HG02840 (cell line): ENCODE data around the gene DLG2.

ENCODE experiments used
- ATAC-seq: cut with Tn5 transposase; IDR thresholded peaks from one replicate; pipeline ENCODE4 v1.9.1; 2021; ENCODE audit warnings: mild to moderate bottlenecking, moderate library complexity, moderate number of reproducible peaks; ENCODE audit not compliant: unreplicated experiment, low FRiP score

Gene DLG2

DNA sequence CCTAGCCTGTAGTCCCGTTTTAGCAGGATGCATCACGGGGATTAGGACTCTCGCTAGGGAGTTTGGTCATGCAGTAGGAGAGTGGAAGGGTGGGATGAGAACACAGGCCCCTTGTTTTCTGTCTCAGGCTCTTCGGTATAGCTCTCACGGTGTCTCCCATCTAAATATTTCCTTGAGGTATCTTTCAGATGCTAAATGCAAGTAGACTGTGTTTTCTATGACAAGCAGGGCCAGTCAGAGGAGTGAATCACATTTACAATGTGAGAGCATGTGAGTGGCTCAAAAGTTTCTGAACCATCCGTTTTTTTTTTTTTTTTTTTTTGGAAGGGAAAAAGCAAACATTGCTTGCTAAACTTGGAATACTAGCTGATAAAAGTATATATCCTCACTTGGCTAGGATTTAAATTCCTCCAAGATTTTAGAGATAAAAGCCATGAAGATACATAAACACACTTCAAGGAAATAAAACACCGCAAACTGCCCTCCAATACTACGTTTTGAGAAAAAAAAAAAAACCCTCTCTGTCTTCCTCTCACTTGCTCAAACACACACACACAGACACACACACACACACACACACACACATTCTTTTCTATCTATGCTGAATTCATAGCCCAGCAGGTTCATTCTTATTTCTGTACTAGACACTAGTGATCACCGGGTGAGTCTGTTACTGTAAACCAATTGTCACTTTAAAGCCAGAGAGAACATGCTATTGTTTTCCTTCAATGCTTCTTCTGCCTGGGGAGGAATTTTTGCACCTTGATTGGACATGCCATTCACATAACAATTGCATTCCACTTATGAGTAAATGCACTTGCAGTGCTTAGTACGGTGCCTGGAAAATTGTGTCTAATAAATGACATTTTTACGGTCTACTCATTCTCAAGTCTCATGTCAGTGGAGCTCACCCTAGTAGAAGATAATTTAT, 2116.3 kb downstream of the DLG2 start:
- no peak for ATAC-seq

DNA sequence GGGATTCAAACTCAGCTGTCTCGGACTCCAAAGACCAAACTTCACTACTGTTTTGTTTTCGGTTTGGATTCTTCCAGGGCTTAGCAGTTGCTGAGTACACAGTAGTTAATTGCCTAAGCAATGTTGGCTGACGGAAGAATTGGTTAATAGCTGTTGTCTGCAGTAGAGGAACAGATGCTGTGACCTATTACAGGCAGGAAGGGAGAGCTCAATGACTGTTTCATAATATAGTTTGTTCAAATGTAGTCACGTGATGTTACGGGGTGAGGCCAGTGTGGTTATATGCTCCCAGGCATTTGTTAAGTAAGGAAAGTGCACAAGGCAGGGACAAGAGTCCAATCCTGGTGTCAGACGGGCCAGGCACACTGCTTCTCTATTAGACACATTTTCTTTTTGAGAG, 2118.3 kb downstream of the DLG2 start:
- no peak for ATAC-seq

DNA sequence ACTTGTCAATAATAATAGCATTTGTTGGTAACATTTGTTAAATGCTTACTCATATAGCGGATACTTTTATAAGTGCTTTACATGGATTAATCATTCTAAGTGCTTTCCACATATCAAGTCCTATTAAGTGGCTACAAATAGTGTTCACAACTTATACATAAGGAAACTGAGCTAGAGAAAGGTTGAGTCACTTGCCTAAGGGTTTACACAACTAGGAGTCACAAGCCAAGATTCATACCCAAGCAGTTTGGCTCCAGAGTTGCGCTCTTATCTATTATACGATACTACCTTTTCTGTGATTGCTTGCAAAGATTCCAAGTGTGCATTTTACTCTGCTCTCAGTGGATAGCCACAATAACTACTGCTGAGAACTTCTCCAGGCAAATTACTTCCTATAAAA, 2125.1 kb downstream of the DLG2 start:
- ATAC-seq, result no peak

DNA sequence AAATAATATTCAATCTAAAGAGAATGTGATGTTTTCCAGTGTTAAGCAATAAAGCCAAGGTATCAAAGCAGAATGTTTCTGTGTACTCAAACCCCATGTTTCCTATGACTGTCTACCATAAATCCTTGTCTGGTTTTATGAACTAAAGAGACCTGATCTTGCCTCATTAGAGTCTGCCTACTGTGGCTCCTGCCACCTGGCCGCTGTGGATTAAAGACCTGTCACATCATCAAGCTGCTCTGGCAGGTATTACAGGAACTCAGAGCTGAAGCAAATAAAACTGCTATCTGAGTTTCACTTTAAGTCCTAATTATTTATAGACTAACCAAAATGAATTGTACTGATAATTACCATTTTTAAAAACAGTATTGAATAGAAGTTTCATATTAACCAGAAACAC, 2133.2 kb downstream of the DLG2 start:
- ATAC-seq, result no peak

DNA sequence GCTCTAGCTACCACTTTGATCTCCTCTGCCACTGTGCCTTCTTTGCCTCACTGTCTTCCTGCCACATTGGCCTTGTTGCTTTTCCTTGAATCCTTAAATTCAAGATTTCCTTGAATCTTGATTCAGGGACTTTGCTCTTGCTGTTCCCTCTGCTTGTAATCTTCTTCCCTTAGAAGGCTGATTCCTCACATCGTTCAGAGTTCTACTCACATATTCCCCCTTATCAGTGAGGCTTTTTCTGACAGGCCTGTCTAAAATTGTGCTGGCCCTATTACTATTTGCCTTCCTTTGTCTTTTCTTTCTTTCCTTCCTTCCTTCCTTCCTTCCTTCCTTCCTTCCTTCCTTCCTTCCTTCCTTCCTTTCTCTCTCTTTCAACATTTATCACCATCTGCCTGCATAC, 2134.1 kb downstream of the DLG2 start:
- ATAC-seq, result no peak

DNA sequence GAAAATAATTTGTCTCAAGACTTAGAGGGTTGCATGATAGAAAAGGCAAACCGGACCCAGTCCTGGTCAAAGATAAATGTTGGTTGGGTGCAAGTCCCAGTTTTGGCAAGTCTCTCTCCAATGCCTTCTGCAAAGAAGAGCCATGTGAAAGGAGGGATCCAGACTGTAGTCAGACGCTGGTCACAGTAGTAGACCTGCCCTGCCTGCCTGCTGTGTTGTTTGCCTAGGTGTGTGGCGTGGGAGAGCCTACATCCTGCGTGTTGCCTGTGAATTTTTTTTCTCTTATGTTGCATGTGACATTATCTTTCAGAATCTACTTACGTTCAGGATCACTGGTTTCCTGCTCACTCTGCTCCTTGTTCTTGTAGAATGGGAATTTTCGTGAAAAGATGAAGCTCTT, 2143.3 kb downstream of the DLG2 start:
- ATAC-seq, result no peak

DNA sequence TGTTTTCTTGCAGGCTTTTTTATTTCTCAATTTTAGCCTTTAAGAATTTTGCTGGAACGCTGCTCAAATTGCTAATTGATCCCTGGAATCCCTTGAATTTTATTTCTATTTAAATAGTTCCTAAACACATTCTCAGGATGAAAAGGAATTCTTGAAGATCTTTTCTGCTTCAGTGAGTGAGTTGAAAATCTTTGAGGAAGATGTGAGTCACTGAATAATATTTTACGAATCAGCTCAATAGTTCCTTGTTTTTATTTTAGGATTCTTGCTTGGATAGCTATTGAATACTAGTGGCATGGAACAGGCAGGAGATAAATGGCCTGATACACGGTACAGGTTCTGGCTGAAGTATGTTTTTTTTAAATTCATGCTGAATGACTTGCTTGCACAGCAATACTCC, 2146.3 kb downstream of the DLG2 start:
- ATAC-seq, result no peak

DNA sequence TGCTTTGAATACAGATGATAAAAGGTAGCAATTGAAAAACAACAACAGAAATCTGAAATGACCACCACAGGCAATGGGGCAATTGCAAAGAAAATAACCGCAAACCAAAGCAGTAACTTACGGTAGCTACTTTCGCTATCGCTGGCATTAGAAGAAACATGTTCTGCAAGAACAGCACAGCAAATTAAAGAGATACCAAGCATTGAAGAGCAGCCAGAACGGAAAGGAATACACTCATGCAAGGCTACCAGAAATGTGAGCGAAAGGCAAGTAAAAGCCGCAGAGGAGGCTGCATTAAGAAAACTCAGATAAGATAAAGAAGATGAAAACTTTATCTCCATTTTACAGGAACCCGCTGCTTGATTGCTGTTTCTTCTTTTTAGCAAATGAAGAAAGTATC, 2146.9 kb downstream of the DLG2 start:
- ATAC-seq, result no peak

DNA sequence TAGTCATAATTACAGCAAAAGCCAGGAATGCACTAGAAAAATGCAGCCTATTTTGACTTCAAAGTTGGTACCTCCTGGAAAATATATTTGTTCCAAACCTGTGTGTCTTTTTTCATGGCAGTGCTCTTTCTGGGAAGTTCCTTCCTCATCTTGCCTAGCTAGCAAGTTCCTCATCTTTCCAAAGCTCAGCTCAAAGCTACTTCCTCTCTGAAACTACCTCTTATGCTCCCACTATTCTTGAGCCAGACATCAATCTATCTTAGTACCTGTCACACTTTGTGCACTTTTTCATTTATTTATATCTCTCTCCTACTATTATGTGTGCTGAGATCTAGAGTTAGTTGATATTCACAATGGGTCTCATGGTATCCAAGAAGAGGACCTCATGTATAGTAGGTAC, 2149.4 kb downstream of the DLG2 start:
- no peak for ATAC-seq

DNA sequence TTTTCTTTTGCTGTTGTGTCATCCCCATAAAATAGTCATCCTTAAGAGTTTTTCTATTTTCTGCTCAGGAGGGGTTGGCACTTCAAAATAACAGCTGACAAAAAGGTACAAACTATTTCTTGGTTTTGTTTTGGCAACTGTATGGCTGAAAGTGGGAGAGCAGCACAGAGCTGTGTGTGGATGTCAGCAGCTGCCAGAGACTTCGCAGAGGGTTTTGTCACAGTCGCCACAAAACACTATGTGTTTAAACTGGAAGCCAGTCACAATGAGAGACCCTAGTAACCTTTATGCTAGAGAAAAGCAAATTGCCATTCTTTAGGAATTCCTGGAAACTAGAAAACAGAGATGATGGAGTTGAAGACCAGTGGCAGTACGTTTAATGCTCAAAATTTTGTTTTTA, 2151.4 kb downstream of the DLG2 start:
- ATAC-seq, result no peak

DNA sequence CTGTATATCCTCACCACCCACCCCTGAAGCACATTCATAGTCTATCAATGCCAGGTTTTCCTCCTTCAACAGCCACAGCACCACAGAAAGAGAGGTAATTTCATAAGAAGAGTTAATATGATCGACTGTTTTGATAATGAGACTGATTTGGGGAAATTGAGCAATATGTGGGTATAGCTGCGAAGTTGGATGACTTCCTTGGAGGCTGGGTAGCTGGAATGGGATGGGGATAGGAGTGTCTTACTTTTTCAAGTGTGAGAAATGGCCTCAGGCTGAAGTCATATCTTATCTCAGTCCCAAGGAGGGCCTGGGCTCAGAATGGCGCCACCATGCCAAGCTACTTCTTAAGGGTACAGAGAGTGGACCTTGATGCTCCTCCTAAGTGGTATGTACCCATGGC, 2153.4 kb downstream of the DLG2 start:
- ATAC-seq, result no peak

DNA sequence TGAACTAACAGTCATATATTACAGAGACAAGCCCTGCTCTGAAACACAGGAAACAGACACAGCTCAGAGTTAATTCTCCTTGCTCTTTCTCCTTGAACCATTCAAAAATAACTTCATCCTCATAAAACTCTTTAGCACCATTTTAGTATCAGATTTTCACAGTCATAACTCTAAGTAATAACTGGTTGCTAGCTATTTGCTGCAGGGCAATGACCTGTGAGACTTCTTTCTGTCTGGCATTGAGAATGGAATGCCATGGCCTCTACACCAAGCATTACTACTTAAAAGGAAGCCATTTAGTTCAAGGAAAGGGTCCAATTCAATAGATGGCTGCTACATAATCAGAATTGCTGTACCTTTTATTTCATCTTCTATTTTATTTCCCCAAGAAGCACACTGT, 2154.3 kb downstream of the DLG2 start:
- ATAC-seq, result no peak

DNA sequence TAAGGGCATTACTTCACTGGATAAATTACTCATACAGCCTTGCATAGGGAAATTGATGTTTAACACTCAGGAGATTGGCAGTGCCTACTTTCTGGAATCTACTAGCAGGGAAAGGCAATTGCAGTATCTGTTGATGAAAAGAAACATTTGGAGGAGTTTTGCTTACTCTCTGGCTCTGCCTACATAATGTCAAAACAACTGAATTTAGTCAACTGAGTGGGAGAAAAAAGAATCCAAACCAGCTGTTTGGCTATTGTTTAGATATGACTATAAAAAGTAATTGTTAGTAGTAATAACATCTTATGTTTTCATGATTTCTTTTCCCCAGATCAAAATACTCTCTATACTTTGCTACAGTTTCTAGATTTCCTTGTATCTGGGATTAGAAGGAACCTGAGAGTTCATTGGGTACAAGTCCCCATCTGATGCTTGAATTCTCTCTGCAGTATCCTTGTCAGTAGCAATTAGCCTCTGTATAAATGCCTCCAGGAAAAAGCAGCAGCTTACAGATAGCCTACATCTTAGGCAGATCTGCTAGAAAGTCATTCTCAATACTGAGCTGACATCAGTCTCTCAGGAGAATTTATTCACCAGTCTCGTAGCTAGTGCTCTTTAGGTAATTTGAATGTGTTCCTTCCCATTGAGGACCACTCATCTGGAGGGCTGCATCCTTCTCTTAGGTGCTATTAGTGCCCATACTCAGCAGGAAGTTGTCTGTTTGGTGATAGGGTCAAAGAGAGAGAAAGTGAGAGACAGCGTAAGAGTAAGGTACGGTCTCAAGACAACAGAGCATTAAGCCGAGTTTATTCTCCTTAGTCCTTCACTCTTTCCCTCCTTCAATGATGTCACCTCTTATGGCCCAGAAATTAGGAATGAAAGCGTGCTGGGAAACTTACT, 2155.1 kb downstream of the DLG2 start:
- ATAC-seq, result no peak

DNA sequence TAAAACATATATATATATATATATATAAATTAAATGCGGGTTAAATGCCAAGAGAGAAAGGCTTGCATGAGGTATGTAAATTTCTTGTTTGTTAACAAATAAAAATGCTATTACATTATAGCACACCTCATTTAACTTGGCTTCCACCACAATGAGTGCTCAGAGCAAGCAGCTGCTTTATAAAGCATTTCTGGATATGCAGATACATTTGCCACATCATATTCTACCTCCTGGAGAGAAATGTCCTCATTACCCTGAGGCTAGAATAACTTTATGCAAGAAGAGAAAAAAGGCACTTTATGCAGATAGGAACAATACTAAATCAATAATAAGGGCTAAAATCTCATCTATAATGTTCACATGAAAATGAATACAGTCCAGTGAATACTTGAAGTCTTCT, 2159.3 kb downstream of the DLG2 start:
- no peak for ATAC-seq

DNA sequence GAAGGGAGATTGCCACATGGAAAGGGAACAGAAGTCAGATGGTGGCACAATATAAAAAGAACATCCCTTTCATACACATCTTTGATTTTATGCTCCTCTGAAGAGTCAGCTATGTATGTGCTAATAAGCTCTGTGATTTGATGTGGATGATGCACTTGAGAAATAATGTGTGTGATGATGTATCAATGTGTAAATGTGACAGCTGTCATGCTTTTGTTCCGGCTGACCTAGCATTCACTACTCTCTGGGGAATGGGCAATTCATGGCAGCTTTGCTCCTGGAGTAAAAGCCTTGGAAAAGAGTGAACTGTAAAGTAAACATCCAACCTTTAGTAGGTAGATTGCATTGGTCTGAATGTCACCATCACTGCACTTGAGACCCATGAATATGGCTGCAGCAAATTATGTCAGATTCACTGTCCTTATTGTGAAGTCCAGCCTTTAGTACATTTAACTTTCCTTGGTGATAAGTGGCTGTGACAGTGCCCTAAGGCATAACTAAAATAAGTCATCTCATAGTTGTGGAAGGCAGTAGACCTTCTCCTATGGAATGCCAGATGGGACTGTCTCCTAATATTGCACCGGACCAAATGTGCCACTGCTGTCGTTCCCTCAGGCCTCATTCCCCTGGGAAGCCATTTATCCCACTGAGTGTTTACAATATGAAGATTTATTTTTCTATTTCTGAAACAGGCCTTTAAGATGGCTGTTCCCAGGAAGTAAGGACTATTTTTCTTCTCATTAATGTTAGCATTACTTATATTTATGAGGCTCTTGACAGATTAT, 2162.8 kb downstream of the DLG2 start:
- ATAC-seq, result no peak

DNA sequence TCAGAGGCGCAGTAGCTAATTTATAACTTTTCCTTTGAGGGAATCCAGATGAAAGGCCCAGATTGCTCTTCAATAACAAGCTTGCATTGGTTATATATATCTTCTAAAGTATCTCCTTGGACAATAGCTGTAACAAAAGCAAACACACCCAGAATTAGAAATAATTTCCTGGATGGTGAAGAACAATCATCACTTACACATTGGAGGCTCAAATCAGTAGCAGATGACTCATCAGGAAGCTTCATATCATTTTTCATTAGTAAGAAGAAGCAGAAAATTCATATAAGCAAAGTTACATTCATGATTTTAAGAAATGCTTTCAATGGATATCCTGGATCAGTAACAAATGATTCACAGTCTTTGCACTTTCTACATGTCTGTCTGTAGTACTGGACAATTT, 2167.3 kb downstream of the DLG2 start:
- no peak for ATAC-seq

DNA sequence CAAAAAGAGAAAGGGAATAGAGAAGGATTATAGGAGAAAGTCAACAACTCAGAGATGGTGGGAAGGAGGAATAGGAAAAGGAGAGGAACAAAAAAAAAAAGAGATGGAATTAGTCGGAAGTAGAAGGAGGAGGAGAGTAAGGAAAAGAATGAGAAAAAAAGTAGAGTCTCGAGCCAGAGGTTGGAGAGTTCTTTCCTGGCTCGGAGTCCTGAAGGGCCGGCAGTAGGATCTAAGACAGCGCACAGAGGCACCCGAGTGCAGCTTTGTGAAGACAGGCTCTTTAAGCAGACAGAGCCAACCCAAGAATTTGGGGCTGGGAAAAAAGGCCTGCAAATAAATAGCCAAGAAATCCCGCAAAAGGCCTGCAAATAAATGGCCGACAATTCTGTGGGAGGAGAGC, 2170.6 kb downstream of the DLG2 start:
- no peak for ATAC-seq

DNA sequence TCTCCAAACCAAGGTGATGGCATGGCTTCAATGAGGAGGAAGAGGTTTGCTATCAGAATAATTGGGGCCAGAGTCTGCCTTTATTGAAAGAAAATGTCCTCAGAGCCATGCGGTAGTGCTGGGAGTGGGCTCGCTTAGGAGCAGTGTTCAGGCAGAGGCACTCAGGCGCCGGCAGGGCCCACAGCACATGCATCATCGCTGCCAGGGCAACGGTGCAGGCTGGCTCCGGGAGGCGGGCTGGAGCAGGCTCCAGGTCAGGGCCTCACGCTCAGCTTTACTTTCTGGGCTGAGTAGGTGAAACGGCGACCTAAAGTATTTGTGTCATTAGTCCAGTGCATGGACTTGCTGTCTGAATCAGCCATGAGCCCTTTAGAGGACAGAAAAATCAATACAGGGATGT, 2171.1 kb downstream of the DLG2 start:
- ATAC-seq, result no peak

DNA sequence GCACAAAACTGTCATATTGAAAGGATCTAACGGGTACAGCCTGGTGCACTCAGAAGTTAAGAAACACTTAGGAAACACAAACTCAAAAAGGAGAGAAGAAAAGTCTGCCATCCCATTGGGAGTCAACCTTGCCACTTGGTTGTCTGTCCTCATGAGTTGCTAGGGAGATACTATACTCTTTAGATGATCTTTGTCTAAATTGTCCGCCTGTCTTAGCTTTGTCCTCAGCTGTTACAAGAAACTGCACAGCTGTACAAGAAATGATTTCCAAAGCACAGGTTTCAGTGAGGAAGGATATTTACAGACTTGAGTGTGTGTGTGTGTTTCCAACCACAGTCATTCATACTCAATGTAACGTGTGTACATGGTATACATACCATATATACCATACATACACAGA, 2171.8 kb downstream of the DLG2 start:
- no peak for ATAC-seq

DNA sequence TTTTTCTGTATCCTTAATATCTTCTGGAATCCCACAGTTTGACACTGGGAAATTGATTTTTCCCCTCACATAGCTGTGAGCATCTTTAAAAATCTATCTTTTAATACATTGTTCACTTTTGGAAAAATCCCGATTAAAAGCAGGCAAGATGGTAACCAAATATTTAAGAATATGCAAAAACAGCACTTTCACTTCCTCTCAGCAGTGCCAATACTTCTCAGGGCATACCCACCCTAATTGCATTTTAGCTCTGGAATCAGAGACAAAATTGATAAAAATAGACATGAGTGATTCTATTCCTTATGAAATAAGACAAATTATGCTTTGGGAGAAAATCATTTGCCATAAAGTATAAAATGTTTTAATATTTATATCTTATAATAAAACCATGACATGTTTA, 2172.5 kb downstream of the DLG2 start:
- no peak for ATAC-seq
